Left lung (tissue), 10 donors: ENCODE measurements around the gene NISCH. TPM values are rescaled to one million over a fixed set of nuclear protein-coding genes. Genes with fewer than 3 reads are reported as not detected.
"Not testable (repeated sequence)": the region's sequence is repeated elsewhere in the genome, so short reads cannot be mapped to it uniquely, and the experiment has no call there.

Experiments used
- ATAC-seq: fragments of 200-7000 bp; cut with Tn5 transposase; one replicate; pipeline ENCODE4 v1.9.1; 2020; ENCODE audit warnings: moderate library complexity
- DNase-seq, 4 donors: peaks; one replicate each; pipeline ENCODE4 v3.0.0-alpha.2; 2013 to 2020
- H3K27ac ChIP-seq, 2 donors: fragments of 200-600 bp; sonication (generic) in 1 of 2; one replicate each; pipeline versions ENCODE4 v1.5.0 to v1.8.0; 2020 to 2021
- H3K27me3 ChIP-seq, 2 donors: fragments of 200-600 bp; sonication (generic) in 1 of 2; one replicate each; pipeline versions ENCODE4 v1.5.0 to v1.8.0; 2020 to 2021
- H3K36me3 ChIP-seq, 2 donors: fragments of 200-600 bp; sonication (generic) in 1 of 2; one replicate each; pipeline versions ENCODE4 v1.5.0 to v1.8.0; 2020 to 2021
- H3K4me1 ChIP-seq, 2 donors: fragments of 200-600 bp; one replicate each; pipeline ENCODE4 v1.8.0; 2021
- H3K4me3 ChIP-seq, 2 donors: fragments of 200-600 bp; sonication (generic) in 1 of 2; one replicate each; pipeline versions ENCODE4 v1.5.0 to v1.8.0; 2020 to 2021; ENCODE audit warnings: mild to moderate bottlenecking in 1 of 2
- H3K9me3 ChIP-seq, 2 donors: fragments of 200-600 bp; sonication (generic) in 1 of 2; one replicate each; pipeline versions ENCODE4 v1.5.0 to v1.8.0; 2020 to 2021
- intact Hi-C, 2 donors: fragments of 100-400 bp; cut with DNase I; formaldehyde crosslinking; loops; one replicate each; pipeline versions ENCODE4 v1.11.2 to v1.14.2; 2022
- polyA plus RNA-seq, 6 donors: library from polyadenylated mRNA; unstranded; fragments of 120-200 nt; gene quantifications; one replicate each; pipeline ENCODE4 v1.2.1, GENCODE V29; 2013; ENCODE audit not compliant: insufficient read length in 6 of 6
- total RNA-seq, 2 donors: library from RNA; stranded (reverse); fragmentation: NEBNext Ultra II Directional; extraction: Animal tissue kit (Norgen Biotek cat#: 25700); gene quantifications; one replicate each; pipeline ENCODE4 v1.2.1, GENCODE V29; 2021
- TF ChIP-seq, protein P1 (sequence below), 2 donors: fragments of 200-600 bp; sonication (generic) in 1 of 2; IDR thresholded peaks; one replicate each; pipeline versions ENCODE4 v1.5.0 to v1.8.0; 2021; ENCODE audit warnings: antibody characterized with exemption in 2 of 2
- donor health status: DM: no; HTN: yes; CAD: no.
- donor health status: DM: no; HTN: no; CAD: no.

The NISCH gene
- total and polyA plus RNA-seq, 8 donors, result 72.6 to 178 (median 140) TPM

DNA sequence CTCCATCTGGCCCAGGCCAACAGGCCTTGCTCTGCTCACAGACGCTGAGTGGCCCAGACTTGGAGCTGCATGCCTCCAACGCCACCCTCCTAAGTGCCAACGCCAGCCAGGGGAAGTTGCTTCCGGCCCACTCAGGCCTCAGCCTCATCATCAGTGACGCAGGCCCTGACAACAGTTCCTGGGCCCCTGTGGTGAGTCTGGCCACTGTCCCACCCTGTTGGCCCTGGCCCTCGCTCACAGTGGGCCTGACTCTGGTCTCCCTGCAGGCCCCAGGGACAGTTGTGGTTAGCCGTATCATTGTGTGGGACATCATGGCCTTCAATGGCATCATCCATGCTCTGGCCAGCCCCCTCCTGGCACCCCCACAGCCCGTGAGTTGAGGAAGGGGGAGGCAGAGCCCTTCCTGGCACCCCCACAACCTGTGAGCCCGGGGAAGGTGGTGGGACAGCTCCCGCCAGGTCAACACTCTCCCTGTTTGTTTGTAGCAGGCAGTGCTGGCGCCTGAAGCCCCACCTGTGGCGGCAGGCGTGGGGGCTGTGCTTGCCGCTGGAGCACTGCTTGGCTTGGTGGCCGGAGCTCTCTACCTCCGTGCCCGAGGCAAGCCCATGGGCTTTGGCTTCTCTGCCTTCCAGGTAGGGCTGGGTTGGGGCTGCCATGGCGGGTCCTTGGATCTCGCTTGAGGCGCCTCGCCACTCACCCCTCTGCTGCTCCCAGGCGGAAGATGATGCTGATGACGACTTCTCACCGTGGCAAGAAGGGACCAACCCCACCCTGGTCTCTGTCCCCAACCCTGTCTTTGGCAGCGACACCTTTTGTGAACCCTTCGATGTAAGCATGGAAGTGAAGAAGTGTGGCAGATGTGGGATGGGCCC lies 68.2 kb downstream of the NISCH start:
- H3K4me3 ChIP-seq, result no peak overlapping the region
- TF ChIP-seq, protein P1, sequence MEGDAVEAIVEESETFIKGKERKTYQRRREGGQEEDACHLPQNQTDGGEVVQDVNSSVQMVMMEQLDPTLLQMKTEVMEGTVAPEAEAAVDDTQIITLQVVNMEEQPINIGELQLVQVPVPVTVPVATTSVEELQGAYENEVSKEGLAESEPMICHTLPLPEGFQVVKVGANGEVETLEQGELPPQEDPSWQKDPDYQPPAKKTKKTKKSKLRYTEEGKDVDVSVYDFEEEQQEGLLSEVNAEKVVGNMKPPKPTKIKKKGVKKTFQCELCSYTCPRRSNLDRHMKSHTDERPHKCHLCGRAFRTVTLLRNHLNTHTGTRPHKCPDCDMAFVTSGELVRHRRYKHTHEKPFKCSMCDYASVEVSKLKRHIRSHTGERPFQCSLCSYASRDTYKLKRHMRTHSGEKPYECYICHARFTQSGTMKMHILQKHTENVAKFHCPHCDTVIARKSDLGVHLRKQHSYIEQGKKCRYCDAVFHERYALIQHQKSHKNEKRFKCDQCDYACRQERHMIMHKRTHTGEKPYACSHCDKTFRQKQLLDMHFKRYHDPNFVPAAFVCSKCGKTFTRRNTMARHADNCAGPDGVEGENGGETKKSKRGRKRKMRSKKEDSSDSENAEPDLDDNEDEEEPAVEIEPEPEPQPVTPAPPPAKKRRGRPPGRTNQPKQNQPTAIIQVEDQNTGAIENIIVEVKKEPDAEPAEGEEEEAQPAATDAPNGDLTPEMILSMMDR (IDR thresholded peaks at IDR 0.05), result no peak
- intact Hi-C loops, result no loop called here
- peaks cover 0 to 87% of the 10 kb centered on the region in 2 donors for H3K36me3 ChIP-seq
- ATAC-seq (no peak), DNase-seq (peak in 2 of 4 donors; percentile 30 to 76)
- no peaks in the 10 kb centered on the region for H3K9me3 ChIP-seq
- H3K4me1 ChIP-seq, result peaks cover 32 to 35% of the 10 kb centered on the region in 2 donors
- H3K27me3 ChIP-seq, result no peaks in the 10 kb centered on the region
- H3K27ac ChIP-seq, result peak overlapping the region in 1 of 2 donors; percentile 54

- Histone ChIP-seq H3K36me3 (peaks cover 0 to 83% of the 10 kb centered on the region in 2 donors), H3K9me3 (no peaks in the 10 kb centered on the region), H3K27ac (peak overlapping the region; percentile 54 to 81), H3K27me3 (no peaks in the 10 kb centered on the region), H3K4me3 (no peak overlapping the region), H3K4me1 (peaks cover 32 to 35% of the 10 kb centered on the region in 2 donors)
- ATAC-seq (no peak), DNase-seq (no peak)
- TF ChIP-seq, protein P1 (IDR thresholded peaks at IDR 0.05), result no peak
- intact Hi-C loops, result no loop called here
Observed at GRCh38 chr3:52524258-52524751, 68.9 kb downstream of the NISCH start.

DNA sequence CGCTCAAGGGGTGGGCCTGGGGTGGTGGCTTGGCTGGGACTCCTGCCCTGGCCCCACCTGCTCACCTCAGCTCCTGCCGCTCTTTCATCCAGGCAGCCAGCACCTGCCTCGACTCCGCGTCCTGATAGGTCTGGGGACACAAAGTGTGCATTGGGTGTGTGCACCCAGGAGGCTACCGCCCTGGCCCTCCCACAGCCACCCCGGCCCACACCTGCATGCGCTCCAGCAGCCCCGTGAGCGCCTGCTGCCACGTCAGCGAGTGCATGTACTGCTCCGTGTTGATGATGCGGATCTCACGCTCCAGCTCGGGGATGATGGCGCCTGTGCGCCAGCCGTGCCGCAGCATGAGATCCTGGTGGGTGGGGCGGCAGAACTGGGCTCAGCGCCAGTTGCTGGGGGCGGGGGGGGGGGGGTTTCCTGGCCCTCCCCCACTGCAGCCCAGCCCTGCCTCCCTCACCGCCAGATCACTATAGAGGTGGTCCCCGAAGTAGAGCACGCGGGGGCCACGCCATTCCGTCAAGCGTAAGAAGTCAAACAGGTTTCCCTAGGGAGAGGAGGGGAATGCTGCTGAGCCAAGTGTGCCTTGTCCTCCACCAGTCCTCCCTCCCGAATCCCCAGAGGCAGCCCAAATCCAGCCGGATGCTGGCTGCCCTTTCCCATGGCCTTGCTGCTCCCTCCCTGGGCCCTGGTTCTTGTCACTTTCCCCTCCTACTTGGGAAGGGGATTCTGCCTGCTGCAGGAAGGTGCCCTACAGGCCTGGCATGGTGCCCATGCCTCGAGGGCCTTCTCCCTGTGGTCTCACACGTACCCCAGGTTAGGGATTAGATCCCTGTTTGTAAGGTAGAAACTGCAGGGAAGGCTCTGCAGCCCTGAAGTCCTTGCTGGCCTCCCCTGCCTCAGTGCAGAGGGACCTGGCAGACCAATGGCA lies 69.6 kb downstream of the NISCH start:
- ATAC-seq (peak; percentile 42), DNase-seq (peak; percentile 42 to 84 (median 64))
- H3K4me1 ChIP-seq, result peaks cover 37 to 42% of the 10 kb centered on the region in 2 donors
- no peak overlapping the region for H3K4me3 ChIP-seq
- peak overlapping the region; percentile 54 to 81 for H3K27ac ChIP-seq
- peaks cover 0 to 75% of the 10 kb centered on the region in 2 donors for H3K36me3 ChIP-seq
- no peaks in the 10 kb centered on the region for H3K27me3 ChIP-seq
- TF ChIP-seq, protein P1 (IDR thresholded peaks at IDR 0.05), result no peak
- intact Hi-C loops, result no loop called here
- no peaks in the 10 kb centered on the region for H3K9me3 ChIP-seq

GRCh38 chr3:52525680-52526561 lies 70.5 kb downstream of the NISCH start:
- ATAC-seq (peak; percentile 72), DNase-seq (peak; percentile 36 to 83 (median 74))
- H3K27me3 ChIP-seq, result no peaks in the 10 kb centered on the region
- peaks cover 0 to 66% of the 10 kb centered on the region in 2 donors for H3K36me3 ChIP-seq
- H3K27ac ChIP-seq, result peak overlapping the region; percentile 54 to 81
- no peak overlapping the region for H3K4me3 ChIP-seq
- peaks cover 39 to 44% of the 10 kb centered on the region in 2 donors for H3K4me1 ChIP-seq
- intact Hi-C loops, result no loop called here
- no peaks in the 10 kb centered on the region for H3K9me3 ChIP-seq
- TF ChIP-seq, protein P1 (IDR thresholded peaks at IDR 0.05), result no peak

DNA sequence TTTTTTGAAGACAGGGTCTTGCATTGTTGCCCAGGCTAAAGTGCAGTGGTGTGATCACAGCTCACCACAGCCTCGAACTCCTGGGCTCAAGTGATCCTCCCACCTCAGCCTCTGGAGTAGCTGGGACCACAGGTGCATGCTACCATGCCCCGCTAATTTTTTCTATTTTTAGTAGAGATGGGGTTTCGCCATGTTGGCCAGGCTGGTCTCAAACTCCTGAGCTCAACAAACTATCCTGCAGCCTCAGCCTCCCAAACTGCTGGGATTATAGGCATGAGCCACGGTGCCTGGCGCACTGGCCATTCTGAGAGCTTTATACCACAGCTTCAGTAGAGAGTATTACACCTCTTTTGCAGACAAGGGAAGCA lies 71.3 kb downstream of the NISCH start:
- ATAC-seq, H3K27me3 ChIP-seq, intact Hi-C loops, DNase-seq, H3K9me3 ChIP-seq, H3K4me3 ChIP-seq: not testable (repeated sequence)
- Histone ChIP-seq H3K4me1 (peaks cover 39 to 52% of the 10 kb centered on the region in 2 donors), H3K36me3 (peaks cover 0 to 59% of the 10 kb centered on the region in 2 donors), H3K27ac (peak overlapping the region; percentile 54 to 81)
